ENCODE results near the gene RTTN. TPM values are rescaled to one million over a fixed set of nuclear protein-coding genes. Genes with fewer than 3 reads are reported as not detected.

The RTTN gene
- total RNA-seq, 1 experiment from 2014 or later, result 21.5 TPM

- no peaks in the 10 kb centered on the region for H3K9me3 Mint-ChIP-seq
- ATAC-seq, result no peak
- DNase-seq (ENCODE audit: low spot score), result no peak
- no peaks in the 10 kb centered on the region for H3K36me3 Mint-ChIP-seq
- ChIA-PET POLR2A (interaction anchor here (0.6 kb wide), 1 partner anchor 12 kb away, joined by 3 read pairs; no protein-coding TSS in a partner anchor), CTCF (interaction anchor here (0.9 kb wide), 1 partner anchor 261 kb away, joined by 3 read pairs; no protein-coding TSS in a partner anchor)
- no peak overlapping the region for H3K4me3 Mint-ChIP-seq
- H3K27ac Mint-ChIP-seq, result no peak overlapping the region
- H3K27me3 Mint-ChIP-seq (ENCODE audit: low read depth), result no peaks in the 10 kb centered on the region
- no peak for TF ChIP-seq TEAD4 (CRISPR knock-in tag; IDR thresholded peaks at IDR 0.05)
- TF ChIP-seq TCF7 (CRISPR knock-in tag; IDR thresholded peaks at IDR 0.05; ENCODE audit: low read depth), result no peak
- no peak for TF ChIP-seq NR3C1 (CRISPR knock-in tag; conservative IDR thresholded peaks at IDR 0.05; ENCODE audit: low read depth)
- TF ChIP-seq IRF2 (CRISPR knock-in tag; IDR thresholded peaks at IDR 0.05; ENCODE audit: borderline replicate concordance, low read depth), result no peak
- no peak for TF ChIP-seq ATF6 (CRISPR knock-in tag; IDR thresholded peaks at IDR 0.05)
- TF ChIP-seq SMAD3 (CRISPR knock-in tag; IDR thresholded peaks at IDR 0.05; ENCODE audit: borderline replicate concordance), result no peak
- TF ChIP-seq, protein P1, sequence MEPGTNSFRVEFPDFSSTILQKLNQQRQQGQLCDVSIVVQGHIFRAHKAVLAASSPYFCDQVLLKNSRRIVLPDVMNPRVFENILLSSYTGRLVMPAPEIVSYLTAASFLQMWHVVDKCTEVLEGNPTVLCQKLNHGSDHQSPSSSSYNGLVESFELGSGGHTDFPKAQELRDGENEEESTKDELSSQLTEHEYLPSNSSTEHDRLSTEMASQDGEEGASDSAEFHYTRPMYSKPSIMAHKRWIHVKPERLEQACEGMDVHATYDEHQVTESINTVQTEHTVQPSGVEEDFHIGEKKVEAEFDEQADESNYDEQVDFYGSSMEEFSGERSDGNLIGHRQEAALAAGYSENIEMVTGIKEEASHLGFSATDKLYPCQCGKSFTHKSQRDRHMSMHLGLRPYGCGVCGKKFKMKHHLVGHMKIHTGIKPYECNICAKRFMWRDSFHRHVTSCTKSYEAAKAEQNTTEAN (CRISPR knock-in tag; IDR thresholded peaks at IDR 0.05), result no peak
- no peak for TF ChIP-seq CBFB (CRISPR knock-in tag; IDR thresholded peaks at IDR 0.05; ENCODE audit: low read depth)
- no peak for TF ChIP-seq ZNF121 (CRISPR knock-in tag; IDR thresholded peaks at IDR 0.05)
- TF ChIP-seq CREB1 (CRISPR knock-in tag; IDR thresholded peaks at IDR 0.05), result no peak
- peaks cover 8% of the 10 kb centered on the region for H3K4me1 Mint-ChIP-seq
Measured at GRCh38 chr18:70172225-70172624, 33.3 kb downstream of the RTTN start.

DNA sequence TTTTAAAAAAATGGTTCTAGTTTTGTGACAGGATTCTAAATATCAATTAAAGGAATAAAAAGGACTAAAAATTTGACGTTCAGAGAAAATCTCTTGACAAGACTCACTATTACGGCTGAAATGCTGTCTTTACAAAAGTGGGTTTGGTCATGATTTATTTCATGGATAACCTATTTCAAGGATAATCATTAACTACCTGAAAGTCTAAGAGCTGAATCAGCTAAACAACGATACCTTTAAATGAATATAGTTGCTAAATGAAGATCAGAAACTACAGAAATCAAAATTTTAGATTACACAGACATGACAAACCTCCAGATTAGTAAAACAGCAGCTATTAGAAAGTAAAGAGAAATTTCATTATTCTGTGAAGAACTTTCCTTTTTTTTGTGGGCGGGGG lies 35.7 kb downstream of the RTTN start:
- POLR2A ChIA-PET, result no interaction called here
- Mint-ChIP-seq H3K36me3 (no peaks in the 10 kb centered on the region), H3K27ac (no peak overlapping the region), H3K9me3 (no peaks in the 10 kb centered on the region), H3K4me3 (no peak overlapping the region), H3K27me3 (ENCODE audit: low read depth) (no peaks in the 10 kb centered on the region), H3K4me1 (peaks cover 8% of the 10 kb centered on the region)
- CTCF ChIA-PET, result no interaction called here
- ATAC-seq (no peak), DNase-seq (ENCODE audit: low spot score) (no peak)
- no peak for TF ChIP-seq ZSCAN18 (CRISPR knock-in tag; IDR thresholded peaks at IDR 0.05)
- no peak for TF ChIP-seq ZNF121 (CRISPR knock-in tag; IDR thresholded peaks at IDR 0.05)
- TF ChIP-seq IRF2 (CRISPR knock-in tag; IDR thresholded peaks at IDR 0.05; ENCODE audit: borderline replicate concordance, low read depth), result no peak
- TF ChIP-seq ZNF396 (CRISPR knock-in tag; IDR thresholded peaks at IDR 0.05; ENCODE audit: borderline replicate concordance), result no peak
- TF ChIP-seq, protein P2, sequence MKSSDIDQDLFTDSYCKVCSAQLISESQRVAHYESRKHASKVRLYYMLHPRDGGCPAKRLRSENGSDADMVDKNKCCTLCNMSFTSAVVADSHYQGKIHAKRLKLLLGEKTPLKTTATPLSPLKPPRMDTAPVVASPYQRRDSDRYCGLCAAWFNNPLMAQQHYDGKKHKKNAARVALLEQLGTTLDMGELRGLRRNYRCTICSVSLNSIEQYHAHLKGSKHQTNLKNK (CRISPR knock-in tag; IDR thresholded peaks at IDR 0.05), result no peak
- no peak for TF ChIP-seq ZNF416 (CRISPR knock-in tag; IDR thresholded peaks at IDR 0.05)
- TF ChIP-seq CREB1 (CRISPR knock-in tag; IDR thresholded peaks at IDR 0.05), result no peak
- TF ChIP-seq, protein P3, sequence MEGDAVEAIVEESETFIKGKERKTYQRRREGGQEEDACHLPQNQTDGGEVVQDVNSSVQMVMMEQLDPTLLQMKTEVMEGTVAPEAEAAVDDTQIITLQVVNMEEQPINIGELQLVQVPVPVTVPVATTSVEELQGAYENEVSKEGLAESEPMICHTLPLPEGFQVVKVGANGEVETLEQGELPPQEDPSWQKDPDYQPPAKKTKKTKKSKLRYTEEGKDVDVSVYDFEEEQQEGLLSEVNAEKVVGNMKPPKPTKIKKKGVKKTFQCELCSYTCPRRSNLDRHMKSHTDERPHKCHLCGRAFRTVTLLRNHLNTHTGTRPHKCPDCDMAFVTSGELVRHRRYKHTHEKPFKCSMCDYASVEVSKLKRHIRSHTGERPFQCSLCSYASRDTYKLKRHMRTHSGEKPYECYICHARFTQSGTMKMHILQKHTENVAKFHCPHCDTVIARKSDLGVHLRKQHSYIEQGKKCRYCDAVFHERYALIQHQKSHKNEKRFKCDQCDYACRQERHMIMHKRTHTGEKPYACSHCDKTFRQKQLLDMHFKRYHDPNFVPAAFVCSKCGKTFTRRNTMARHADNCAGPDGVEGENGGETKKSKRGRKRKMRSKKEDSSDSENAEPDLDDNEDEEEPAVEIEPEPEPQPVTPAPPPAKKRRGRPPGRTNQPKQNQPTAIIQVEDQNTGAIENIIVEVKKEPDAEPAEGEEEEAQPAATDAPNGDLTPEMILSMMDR (IDR thresholded peaks at IDR 0.05), result no peak
- no peak for TF ChIP-seq STAT6 (CRISPR knock-in tag; conservative IDR thresholded peaks at IDR 0.05; ENCODE audit: low read depth)
- TF ChIP-seq, protein P4, sequence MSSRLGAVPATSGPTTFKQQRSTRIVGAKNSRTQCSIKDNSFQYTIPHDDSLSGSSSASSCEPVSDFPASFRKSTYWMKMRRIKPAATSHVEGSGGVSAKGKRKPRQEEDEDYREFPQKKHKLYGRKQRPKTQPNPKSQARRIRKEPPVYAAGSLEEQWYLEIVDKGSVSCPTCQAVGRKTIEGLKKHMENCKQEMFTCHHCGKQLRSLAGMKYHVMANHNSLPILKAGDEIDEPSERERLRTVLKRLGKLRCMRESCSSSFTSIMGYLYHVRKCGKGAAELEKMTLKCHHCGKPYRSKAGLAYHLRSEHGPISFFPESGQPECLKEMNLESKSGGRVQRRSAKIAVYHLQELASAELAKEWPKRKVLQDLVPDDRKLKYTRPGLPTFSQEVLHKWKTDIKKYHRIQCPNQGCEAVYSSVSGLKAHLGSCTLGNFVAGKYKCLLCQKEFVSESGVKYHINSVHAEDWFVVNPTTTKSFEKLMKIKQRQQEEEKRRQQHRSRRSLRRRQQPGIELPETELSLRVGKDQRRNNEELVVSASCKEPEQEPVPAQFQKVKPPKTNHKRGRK (CRISPR knock-in tag; IDR thresholded peaks at IDR 0.05; ENCODE audit: borderline replicate concordance), result no peak
- TF ChIP-seq HMGXB4 (CRISPR knock-in tag; IDR thresholded peaks at IDR 0.05), result no peak
- TF ChIP-seq E2F1 (CRISPR knock-in tag; IDR thresholded peaks at IDR 0.05), result no peak
- TF ChIP-seq FOXJ3 (CRISPR knock-in tag; IDR thresholded peaks at IDR 0.05; ENCODE audit: borderline replicate concordance), result no peak
